HG02623 (cell line): ENCODE measurements around the gene MAN2C1.
"Not testable (repeated sequence)": the region's sequence is repeated elsewhere in the genome, so short reads cannot be mapped to it uniquely, and the experiment has no call there.

Source experiments
- ATAC-seq: cut with Tn5 transposase; IDR thresholded peaks from one replicate; pipeline ENCODE4 v1.9.1; 2021; ENCODE audit warnings: moderate library complexity; ENCODE audit not compliant: unreplicated experiment

Gene MAN2C1

DNA sequence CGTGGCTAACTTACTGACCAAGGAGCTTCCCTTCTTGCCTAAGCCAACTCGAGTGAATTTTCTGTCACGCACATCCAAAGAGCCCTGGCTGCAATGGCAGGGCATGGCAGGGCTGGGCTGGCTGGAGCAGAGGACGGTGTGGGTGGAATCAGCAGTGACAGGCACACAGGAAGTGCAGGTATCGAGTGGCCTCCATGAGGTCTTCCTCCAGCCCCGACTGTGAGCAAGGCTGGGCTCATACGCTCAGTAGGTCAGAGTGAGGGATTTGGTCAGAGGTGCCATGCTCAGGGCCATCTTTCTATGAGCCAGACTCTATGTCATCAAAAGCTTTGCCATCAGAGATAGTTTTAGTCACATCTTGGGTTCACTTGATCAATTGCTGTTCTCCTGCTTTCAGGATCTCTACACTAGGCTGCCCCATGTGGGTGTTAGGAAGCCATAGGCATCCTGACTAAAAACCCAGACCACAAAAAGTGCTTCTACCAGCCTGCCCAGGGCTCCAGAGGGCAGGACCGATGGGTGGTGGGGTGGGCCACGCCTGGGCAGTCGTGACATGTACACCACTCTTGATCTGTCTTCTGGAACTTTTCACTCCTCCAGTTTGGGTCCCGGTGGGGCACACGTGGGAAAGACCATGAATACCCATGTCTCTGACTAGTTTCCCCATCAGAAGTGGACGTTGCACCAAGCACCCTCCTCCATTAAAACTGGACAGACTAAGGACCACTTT, 55.1 kb downstream of the MAN2C1 start:
- ATAC-seq = no peak

DNA sequence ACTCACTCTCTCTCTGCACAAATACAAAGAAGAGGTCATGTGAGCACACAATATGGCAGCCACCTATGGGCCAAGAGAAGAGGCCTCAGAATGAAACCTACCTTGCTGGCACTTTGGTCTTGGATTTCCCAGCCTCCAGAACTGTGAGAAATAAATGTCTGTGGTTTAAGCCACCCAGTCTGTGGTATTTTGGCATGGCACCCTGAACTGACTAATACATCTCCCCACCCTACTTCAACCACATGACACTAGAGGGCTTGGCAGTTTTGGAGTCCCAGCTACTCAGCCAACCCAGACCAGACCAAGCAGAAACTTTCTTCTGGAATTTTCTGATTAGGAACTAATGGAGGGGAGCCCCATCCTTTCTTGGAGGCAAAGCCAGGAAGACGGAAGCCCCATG, 55.9 kb downstream of the MAN2C1 start:
- not testable (repeated sequence) for ATAC-seq

DNA sequence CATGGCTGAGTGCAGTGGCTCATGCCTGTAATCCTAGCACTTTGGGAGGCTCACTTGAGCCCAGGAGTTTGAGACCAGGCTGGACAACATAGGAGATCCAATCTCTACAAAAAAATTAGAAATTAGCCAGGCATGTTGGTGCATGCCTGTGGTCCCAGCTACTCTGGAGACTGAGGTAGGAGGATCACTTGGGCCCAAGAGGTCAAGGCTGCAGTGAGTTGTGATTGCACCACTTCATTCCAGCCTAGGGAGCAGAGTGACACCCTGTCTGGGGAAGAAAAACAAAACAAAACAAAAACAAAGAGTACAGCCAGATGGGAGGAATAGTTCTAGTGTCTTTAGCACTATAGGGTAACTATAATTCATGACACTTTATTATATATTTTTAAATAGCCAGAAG, 58.7 kb downstream of the MAN2C1 start:
- no peak for ATAC-seq

DNA sequence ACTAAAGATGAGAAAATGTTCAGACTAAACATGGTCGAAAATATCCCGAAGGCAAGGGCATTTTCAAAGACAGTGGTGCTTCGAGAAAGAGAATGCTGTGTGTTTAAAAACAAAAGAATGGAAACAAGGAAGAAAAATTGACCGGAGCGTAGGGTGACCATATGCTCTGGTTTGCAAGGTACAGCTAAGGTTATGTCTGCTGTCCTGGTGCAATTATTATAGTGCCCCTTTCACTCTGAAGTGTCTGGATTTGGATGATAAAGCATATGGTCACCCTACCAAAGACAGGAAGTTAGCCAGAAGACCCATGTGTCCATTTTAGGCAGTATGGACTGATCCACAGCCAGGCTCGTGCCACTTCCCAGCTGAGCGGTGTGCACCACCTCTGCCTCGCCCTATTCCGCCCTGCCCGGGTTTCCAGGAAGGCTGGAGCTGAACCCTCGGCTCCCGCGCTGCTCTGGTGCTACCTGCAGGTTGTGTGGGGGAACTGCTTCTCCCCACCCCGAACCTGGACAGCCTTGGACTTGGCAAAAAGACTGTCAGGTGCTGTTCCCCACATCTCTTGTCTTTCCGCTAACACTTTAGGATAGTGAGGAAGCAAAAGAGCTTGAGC, 60.5 kb downstream of the MAN2C1 start:
- ATAC-seq = no peak

DNA sequence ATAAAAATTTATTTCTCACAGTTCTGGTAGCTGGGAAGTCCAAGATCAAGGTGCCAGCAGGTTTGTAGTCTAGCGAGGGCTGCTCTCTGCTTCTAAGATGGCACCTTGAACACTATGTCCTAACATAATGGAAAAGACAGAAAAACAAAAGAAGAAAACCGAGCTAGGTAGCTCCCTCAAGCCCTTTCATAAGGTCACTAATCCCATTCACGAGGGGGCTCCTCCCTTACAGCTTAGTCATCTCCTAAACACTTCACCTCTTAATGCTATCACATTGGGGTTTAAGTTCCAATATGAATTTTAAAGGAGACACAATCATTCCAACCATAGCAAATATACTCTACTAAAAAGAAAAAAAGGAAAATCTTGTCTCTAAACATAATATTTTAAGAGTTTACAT, 62.2 kb downstream of the MAN2C1 start:
- ATAC-seq = no peak
